ENCODE results near the gene FANCL.
"Not testable (repeated sequence)": the region's sequence is repeated elsewhere in the genome, so short reads cannot be mapped to it uniquely, and the experiment has no call there.

FANCL gene

DNA sequence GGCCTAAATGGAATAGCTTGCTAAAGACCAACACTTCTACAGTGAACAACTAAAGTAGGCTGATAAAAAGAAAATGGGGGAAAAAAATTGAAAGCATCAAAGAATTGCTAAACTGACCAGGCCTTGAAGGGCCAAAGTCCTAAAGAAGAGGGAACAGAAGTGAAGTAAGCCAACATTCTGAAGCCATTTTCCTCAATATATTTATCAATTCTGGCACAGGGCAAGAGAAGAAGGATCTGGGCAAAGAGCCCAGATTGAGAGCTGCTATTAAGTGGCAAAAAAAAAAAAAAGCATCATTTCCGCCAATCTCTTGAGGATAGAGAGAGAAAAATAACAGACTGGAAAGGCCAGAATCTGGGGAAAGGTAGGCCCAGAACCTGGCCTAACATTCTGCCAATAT lies 25.7 kb downstream of the FANCL start:
- no peak for DNase-seq
- in situ Hi-C loops (cut with HindIII; ENCODE audit: low pct_ligation_motif_present, low pct_unique_long_range_greater_than_20kb, low sequenced_read_pairs), result no loop called here

GRCh38 chr2:58210951-58211568 lies 30.1 kb downstream of the FANCL start:
- in situ Hi-C loops (cut with HindIII; ENCODE audit: low pct_ligation_motif_present, low pct_unique_long_range_greater_than_20kb, low sequenced_read_pairs); DNase-seq: not testable (repeated sequence)

DNA sequence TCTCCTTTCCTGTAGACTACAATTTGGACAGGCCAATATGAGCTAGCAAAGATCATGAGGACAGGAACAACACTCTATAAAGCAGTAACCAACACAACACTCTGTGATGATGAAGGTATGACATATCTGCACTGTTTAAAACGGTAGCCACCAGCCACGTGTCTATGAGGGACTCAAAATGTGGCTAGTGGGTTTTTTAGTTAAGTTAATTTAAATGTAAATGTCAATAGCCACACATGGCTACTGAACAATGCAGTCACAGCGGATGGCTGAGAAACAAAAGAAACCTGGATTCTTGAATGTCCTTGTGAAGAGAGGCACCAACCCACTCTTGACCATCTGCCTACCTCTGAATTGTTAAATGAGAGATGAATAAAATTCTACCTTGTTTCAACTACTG lies 33.9 kb downstream of the FANCL start:
- no peak for DNase-seq
- in situ Hi-C loops (cut with HindIII; ENCODE audit: low pct_ligation_motif_present, low pct_unique_long_range_greater_than_20kb, low sequenced_read_pairs), result no loop called here

- in situ Hi-C loops (cut with HindIII; ENCODE audit: low pct_ligation_motif_present, low pct_unique_long_range_greater_than_20kb, low sequenced_read_pairs), result no loop called here
- no peak for DNase-seq
Measured at GRCh38 chr2:58206785-58207184, 34.3 kb downstream of the FANCL start.

DNA sequence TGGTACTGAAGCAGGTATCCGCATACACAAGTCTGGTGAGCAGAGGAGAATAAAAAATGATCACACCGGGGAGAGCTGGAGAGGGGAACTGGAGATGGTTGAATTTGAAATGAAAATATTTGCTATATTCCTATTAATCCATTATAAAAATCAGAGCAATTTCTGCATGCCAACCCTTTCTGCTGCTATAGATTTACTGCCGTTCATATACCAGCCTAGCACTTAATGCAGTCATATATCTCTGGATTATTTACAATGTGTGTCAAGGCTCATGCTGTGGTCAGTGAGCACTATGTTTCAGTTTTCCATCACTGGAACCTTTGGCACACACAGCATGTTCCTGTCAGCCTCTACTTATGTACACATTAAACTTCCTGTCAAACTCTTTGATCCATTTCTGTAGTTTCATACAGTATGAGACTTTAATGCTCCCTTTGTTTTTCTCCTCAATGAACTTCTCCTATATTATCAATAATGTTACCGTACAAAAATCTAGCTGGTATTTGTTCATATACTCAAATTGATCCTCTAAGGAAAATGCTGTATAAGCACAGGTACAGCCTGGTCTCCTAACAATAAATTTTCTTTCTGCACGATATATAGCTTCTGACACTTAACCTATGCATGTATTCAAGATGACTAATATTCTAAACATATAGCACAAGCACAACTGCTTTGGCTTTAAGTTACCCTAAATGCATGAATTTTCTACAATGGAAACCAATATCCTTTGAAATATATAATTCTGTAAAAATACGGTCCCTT lies 36.7 kb downstream of the FANCL start:
- DNase-seq, result no peak
- in situ Hi-C loops (cut with HindIII; ENCODE audit: low pct_ligation_motif_present, low pct_unique_long_range_greater_than_20kb, low sequenced_read_pairs), result no loop called here

DNA sequence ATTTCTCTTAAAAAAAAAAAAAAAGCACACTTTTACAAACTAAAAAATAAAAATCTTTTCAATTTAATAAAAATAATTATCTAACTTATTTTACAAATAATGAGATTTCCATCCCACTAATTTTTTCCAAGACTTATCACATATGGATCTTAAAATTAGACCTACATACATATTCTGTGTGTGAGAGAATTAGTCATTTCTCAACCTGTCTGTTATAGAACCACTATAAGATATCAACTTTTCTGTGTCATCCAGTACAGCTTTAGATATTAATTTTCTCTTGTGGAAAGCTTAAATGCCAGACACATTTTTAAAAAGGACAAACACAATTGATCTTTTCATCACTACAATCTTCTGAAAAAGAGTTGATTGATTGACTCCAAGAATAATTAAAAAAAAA lies 38.1 kb downstream of the FANCL start:
- DNase-seq, result no peak
- in situ Hi-C loops (cut with HindIII; ENCODE audit: low pct_ligation_motif_present, low pct_unique_long_range_greater_than_20kb, low sequenced_read_pairs), result no loop called here

- in situ Hi-C loops (cut with HindIII; ENCODE audit: low pct_ligation_motif_present, low pct_unique_long_range_greater_than_20kb, low sequenced_read_pairs), result no loop called here
- no peak for DNase-seq
Measured at GRCh38 chr2:58202404-58202803, 38.7 kb downstream of the FANCL start.

DNA sequence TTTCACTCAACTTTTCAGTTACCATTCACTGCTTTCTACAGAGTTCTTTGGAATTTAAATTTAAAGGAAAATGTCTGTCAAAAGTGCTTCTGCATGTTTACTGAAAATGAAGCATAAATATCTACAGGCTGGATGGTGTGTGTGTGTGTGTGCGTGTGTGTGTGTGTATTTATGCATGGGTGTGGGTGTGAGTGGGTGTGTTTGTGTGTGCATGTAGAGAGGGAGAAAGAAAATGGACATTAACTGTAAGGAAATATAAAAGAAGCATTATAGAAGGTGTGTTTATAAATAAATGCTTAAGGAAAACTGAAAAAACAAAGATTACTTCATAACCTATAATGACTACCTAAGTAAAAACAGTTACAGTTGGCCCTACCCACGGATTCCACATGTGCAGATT lies 43.2 kb downstream of the FANCL start:
- in situ Hi-C loops (cut with HindIII; ENCODE audit: low pct_ligation_motif_present, low pct_unique_long_range_greater_than_20kb, low sequenced_read_pairs), result no loop called here
- DNase-seq, result no peak

- in situ Hi-C loops (cut with HindIII; ENCODE audit: low pct_ligation_motif_present, low pct_unique_long_range_greater_than_20kb, low sequenced_read_pairs), result no loop called here
- no peak for DNase-seq
Measured at GRCh38 chr2:58195662-58196061, 45.5 kb downstream of the FANCL start.

GRCh38 chr2:58194458-58194857 lies 46.7 kb downstream of the FANCL start:
- in situ Hi-C loops (cut with HindIII; ENCODE audit: low pct_ligation_motif_present, low pct_unique_long_range_greater_than_20kb, low sequenced_read_pairs), result no loop called here

DNA sequence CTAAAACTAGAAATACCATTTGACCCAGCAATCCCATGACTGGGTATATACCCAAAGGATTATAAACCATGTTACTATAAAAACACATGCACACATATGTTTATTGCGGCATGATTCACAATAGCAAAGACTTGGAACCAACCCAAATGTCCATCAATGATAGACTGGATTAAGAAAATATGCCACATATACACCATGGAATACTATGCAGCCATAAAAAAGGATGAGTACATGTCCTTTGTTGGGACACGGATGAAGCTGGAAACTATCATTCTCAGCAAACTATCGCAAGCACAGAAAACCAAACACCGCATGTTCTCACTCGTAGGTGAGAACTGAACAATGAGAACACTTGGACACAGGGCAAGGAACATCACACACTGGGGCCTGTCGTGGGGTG lies 54.1 kb downstream of the FANCL start:
- DNase-seq; in situ Hi-C loops (cut with HindIII; ENCODE audit: low pct_ligation_motif_present, low pct_unique_long_range_greater_than_20kb, low sequenced_read_pairs): not testable (repeated sequence)

More at GRCh38 chr2:58194458-58194857, 46.7 kb downstream of the FANCL start:
- DNase-seq, result no peak

DNA sequence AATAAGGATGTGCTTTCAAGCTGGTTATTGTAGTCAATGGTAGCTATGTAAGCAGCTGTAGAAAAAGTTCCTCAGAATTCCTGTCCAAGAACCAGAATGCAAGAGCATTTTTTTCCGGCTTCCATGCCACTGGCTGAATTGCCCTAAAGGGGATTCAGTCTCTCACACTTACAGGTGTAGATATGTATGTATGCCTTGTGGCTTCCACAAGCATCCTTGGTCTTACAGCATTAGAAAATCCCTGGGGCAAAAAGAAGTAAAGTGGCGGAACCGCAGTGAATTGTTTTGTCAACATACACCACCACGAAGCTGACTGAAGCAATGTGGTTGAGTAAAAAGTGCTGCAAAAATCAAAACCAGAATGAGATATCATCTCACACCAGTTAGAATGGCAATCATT lies 54.6 kb downstream of the FANCL start:
- in situ Hi-C loops (cut with HindIII; ENCODE audit: low pct_ligation_motif_present, low pct_unique_long_range_greater_than_20kb, low sequenced_read_pairs), result no loop called here
- no peak for DNase-seq

DNA sequence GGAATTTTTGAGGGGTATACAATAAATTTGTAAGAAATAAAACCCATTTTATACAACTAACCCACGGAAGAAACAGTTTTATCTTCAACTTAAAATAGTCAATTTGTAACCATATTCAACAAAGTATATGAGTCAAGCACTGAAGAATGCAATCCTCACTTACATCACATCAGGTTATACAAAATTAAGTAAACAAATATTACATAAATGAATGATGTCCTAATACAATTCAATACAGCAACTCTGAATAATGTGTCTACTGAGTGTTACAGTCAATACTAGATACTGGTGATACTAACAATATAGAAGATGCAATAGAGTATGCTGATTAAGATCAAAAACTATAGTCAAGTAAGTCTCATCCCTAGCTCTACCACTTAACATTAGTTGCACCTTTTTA lies 58.6 kb downstream of the FANCL start:
- in situ Hi-C loops (cut with HindIII; ENCODE audit: low pct_ligation_motif_present, low pct_unique_long_range_greater_than_20kb, low sequenced_read_pairs), result no loop called here
- DNase-seq, result no peak

- DNase-seq, result no peak
- in situ Hi-C loops (cut with HindIII; ENCODE audit: low pct_ligation_motif_present, low pct_unique_long_range_greater_than_20kb, low sequenced_read_pairs), result no loop called here
Measured at GRCh38 chr2:58180635-58181034, 60.5 kb downstream of the FANCL start.

- in situ Hi-C loops (cut with HindIII; ENCODE audit: low pct_ligation_motif_present, low pct_unique_long_range_greater_than_20kb, low sequenced_read_pairs); DNase-seq: not testable (repeated sequence)
Measured at GRCh38 chr2:58180175-58180574, 61.0 kb downstream of the FANCL start.

- DNase-seq; in situ Hi-C loops (cut with HindIII; ENCODE audit: low pct_ligation_motif_present, low pct_unique_long_range_greater_than_20kb, low sequenced_read_pairs): not testable (repeated sequence)
Measured at GRCh38 chr2:58177187-58177586, 63.9 kb downstream of the FANCL start.

DNA sequence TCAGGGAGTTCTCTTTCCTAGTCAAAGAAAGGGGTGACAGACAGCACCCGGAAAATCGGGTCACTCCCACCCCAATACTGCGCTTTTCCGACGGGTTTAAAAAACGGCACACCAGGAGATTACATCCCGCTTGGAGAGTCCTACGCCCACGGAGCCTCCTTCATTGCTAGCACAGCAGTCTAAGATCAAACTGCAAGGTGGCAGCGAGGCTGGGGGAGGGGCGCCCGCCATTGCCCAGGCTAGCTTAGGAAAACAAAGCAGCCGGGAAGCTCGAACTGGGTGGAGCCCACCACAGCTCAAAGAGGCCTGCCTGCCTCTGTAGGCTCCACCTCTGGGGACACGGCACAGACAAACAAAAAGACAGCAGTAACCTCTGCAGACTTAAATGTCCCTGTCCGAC lies 69.3 kb downstream of the FANCL start:
- in situ Hi-C loops (cut with HindIII; ENCODE audit: low pct_ligation_motif_present, low pct_unique_long_range_greater_than_20kb, low sequenced_read_pairs); DNase-seq: not testable (repeated sequence)

GRCh38 chr2:58170334-58170933 lies 70.7 kb downstream of the FANCL start:
- DNase-seq, result not testable (repeated sequence)

GRCh38 chr2:58169845-58170244 lies 71.3 kb downstream of the FANCL start:
- in situ Hi-C loops (cut with HindIII; ENCODE audit: low pct_ligation_motif_present, low pct_unique_long_range_greater_than_20kb, low sequenced_read_pairs); DNase-seq: not testable (repeated sequence)

More at GRCh38 chr2:58170334-58170933, 70.7 kb downstream of the FANCL start:
- in situ Hi-C loops (cut with HindIII; ENCODE audit: low pct_ligation_motif_present, low pct_unique_long_range_greater_than_20kb, low sequenced_read_pairs), result not testable (repeated sequence)

DNA sequence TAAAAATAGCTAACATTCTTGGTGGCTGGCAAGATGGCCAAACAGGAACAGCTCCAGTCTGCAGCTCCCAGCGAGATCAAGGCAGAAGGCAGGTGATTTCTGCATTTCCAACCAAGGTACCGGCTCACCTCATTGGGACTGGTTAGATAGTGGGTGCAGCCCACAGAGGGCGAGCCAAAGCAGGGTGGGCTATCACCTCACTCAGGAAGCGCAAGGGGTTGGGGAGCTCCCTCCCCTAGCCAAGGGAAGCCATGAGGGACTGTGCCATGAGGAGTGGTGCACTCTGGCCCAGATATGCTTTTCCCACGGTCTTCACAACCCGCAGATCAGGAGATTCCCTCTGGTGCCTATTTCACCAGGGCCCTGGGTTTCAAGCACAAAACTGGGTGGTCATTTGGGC lies 73.0 kb downstream of the FANCL start:
- in situ Hi-C loops (cut with HindIII; ENCODE audit: low pct_ligation_motif_present, low pct_unique_long_range_greater_than_20kb, low sequenced_read_pairs); DNase-seq: not testable (repeated sequence)

All from ACHN (cell line).